ENCODE results near the gene SLC25A19. TPM values are rescaled to one million over a fixed set of nuclear protein-coding genes. Genes with fewer than 3 reads are reported as not detected.
A peak's percentile ranks its signal among the peaks of the same experiment; 100 is the strongest.

SLC25A19 gene
- total RNA-seq, 2 experiments from 2014 or later, result 113 to 144 TPM

DNA sequence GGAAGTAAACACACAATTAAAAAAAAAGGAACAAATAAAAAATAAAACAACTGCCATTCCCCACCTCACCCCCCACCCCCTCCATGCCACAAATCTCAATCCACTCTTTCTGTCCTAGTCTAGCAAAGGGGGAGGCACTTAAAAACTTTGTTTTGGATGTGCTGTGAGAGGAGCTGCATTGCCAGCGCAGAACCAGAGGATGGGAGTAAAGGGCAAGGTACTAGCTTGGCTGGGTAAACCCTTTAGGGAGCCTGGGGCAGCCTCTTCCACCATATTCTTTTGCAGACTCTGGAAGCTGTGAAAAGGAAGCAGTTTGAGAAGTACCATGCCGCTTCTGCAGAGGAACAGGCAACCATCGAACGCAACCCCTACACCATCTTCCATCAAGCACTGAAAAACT, 26.2 kb downstream of the SLC25A19 start:
- TSS peak; percentile 78 for BruUV-seq (replicated peaks)
- POLR2A ChIA-PET, result interaction anchor here (0.6 to 4.6 kb wide), 13 partner anchors 8 to 309 kb away, joined by 3 to 59 read pairs (median 6); partner anchors contain the start of genes GRB2, MIF4GD, SLC25A19 and TMEM94
- Histone ChIP-seq H2AFZ (ENCODE audit: low read length) (no peak overlapping the region), H3K36me3 (ENCODE audit: insufficient read depth, low read length) (peaks cover 60% of the 10 kb centered on the region), H3K4me3 (ENCODE audit: low read depth, low read length, poor library complexity, severe bottlenecking) (peak overlapping the region; percentile 79), H3K9me3 (ENCODE audit: low read length) (no peaks in the 10 kb centered on the region), H3K79me2 (ENCODE audit: insufficient read depth, low read depth, low read length) (peaks cover 56% of the 10 kb centered on the region), H4K20me1 (ENCODE audit: insufficient read depth, low read length) (peaks cover 17% of the 10 kb centered on the region; the same call in 1 of the 2 replicates), H3K27ac (ENCODE audit: low read depth, low read length, poor library complexity, severe bottlenecking) (peak overlapping the region; percentile 68), H3K9me2 (ENCODE audit: insufficient read depth, low read length) (no peaks in the 10 kb centered on the region), H3K4me1 (ENCODE audit: insufficient read depth, low read length, poor library complexity, severe bottlenecking) (peaks cover 29% of the 10 kb centered on the region), H3K4me2 (ENCODE audit: low read length) (peak overlapping the region; percentile 92)
- CTCF ChIA-PET (ENCODE audit: unreplicated experiment), result interaction anchor here (0.5 to 3.5 kb wide), 5 partner anchors 7 to 26 kb away, joined by 3 to 31 read pairs (median 3); partner anchors contain the start of genes MIF4GD and SLC25A19
- intact Hi-C loops (cut with micrococcal nuclease; ENCODE audit: unreplicated experiment), result no loop called here
- no peak for TF ChIP-seq EZH2phosphoT487 (IDR thresholded peaks at IDR 0.05; ENCODE audit: borderline replicate concordance, low read depth, low read length)
- TF ChIP-seq, protein P1, sequence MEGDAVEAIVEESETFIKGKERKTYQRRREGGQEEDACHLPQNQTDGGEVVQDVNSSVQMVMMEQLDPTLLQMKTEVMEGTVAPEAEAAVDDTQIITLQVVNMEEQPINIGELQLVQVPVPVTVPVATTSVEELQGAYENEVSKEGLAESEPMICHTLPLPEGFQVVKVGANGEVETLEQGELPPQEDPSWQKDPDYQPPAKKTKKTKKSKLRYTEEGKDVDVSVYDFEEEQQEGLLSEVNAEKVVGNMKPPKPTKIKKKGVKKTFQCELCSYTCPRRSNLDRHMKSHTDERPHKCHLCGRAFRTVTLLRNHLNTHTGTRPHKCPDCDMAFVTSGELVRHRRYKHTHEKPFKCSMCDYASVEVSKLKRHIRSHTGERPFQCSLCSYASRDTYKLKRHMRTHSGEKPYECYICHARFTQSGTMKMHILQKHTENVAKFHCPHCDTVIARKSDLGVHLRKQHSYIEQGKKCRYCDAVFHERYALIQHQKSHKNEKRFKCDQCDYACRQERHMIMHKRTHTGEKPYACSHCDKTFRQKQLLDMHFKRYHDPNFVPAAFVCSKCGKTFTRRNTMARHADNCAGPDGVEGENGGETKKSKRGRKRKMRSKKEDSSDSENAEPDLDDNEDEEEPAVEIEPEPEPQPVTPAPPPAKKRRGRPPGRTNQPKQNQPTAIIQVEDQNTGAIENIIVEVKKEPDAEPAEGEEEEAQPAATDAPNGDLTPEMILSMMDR (conservative IDR thresholded peaks at IDR 0.05; ENCODE audit: low read length), result peak; percentile 62
- no peak for DNase-seq (ENCODE audit: low spot score)

DNA sequence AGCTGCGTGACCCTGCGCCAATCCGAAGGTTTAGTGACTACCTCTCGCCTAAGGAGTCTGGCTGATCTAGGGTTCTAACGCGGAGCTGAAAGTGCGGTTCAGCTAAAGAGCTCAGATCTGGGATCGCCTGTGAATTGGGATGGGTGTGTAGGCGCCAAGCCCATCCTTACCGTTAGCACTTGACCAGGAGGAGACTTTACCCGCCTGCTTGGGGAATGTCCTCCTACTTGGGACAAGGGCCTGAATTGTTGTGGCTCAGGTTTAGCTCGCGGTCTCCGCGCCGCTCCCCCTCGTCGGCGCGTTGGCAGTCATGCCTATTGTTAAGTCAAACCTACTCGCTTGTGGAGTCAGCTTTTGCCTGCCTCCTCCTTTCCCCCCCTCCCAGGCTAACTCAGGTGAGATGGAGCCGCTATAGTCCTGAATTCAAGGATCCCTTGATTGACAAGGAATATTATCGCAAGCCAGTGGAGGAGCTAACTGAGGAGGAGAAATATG, 27.1 kb downstream of the SLC25A19 start:
- peak overlapping the region; percentile 79 for H3K4me3 ChIP-seq (ENCODE audit: low read depth, low read length, poor library complexity, severe bottlenecking)
- no peaks in the 10 kb centered on the region for H3K9me2 ChIP-seq (ENCODE audit: insufficient read depth, low read length)
- no peaks in the 10 kb centered on the region for H3K9me3 ChIP-seq (ENCODE audit: low read length)
- DNase-seq (ENCODE audit: low spot score), result peak; percentile 46
- peaks cover 26% of the 10 kb centered on the region for H3K4me1 ChIP-seq (ENCODE audit: insufficient read depth, low read length, poor library complexity, severe bottlenecking)
- TF ChIP-seq, protein P1 (conservative IDR thresholded peaks at IDR 0.05; ENCODE audit: low read length), result no peak
- TF ChIP-seq EZH2phosphoT487 (IDR thresholded peaks at IDR 0.05; ENCODE audit: borderline replicate concordance, low read depth, low read length), result no peak
- POLR2A ChIA-PET, result interaction anchor here (0.7 to 4.6 kb wide), 21 partner anchors 8 to 259 kb away, joined by 3 to 59 read pairs (median 5); partner anchors contain the start of genes GRB2, MIF4GD, SLC25A19 and TMEM94
- H4K20me1 ChIP-seq (ENCODE audit: insufficient read depth, low read length), result peaks cover 17% of the 10 kb centered on the region; the same call in 1 of the 2 replicates
- no TSS peak for BruUV-seq (replicated peaks)
- peak overlapping the region; percentile 62 for H2AFZ ChIP-seq (ENCODE audit: low read length)
- intact Hi-C loops (cut with micrococcal nuclease; ENCODE audit: unreplicated experiment), result no loop called here
- CTCF ChIA-PET (ENCODE audit: unreplicated experiment), result interaction anchor here (1.0 to 3.5 kb wide), 4 partner anchors 8 to 27 kb away, joined by 3 to 31 read pairs (median 4); partner anchors contain the start of genes MIF4GD and SLC25A19
- H3K36me3 ChIP-seq (ENCODE audit: insufficient read depth, low read length), result peaks cover 51% of the 10 kb centered on the region
- peak overlapping the region; percentile 92 for H3K4me2 ChIP-seq (ENCODE audit: low read length)
- H3K27ac ChIP-seq (ENCODE audit: low read depth, low read length, poor library complexity, severe bottlenecking), result peak overlapping the region; percentile 68
- H3K79me2 ChIP-seq (ENCODE audit: insufficient read depth, low read depth, low read length), result peaks cover 57% of the 10 kb centered on the region
